Fibroblast of lung (primary cell): ENCODE measurements around the gene GALC. TPM values are rescaled to one million over a fixed set of nuclear protein-coding genes. Genes with fewer than 3 reads are reported as not detected.

Experiments used
- DNase-seq, 2 donors: peaks; one replicate each; pipeline versions ENCODE4 v3.0.0 to v3.0.0-alpha.2; 2010; ENCODE audit warnings: low read depth in 2 of 2
- H2AFZ ChIP-seq: 2 replicates; pipeline ENCODE4 v1.5.1; 2012; ENCODE audit warnings: low read length, control low read depth, inconsistent platforms
- H3K27ac ChIP-seq: 2 replicates; pipeline ENCODE4 v1.5.1; 2011; ENCODE audit warnings: low read length, control low read depth; ENCODE audit not compliant: insufficient read depth
- H3K27me3 ChIP-seq: 2 replicates; pipeline ENCODE4 v1.5.1; 2011; ENCODE audit warnings: mild to moderate bottlenecking, low read length; ENCODE audit not compliant: control insufficient read depth, insufficient read depth
- H3K36me3 ChIP-seq: 2 replicates; pipeline ENCODE4 v1.5.1; 2011; ENCODE audit warnings: low read length; ENCODE audit not compliant: control insufficient read depth, insufficient read depth
- H3K4me1 ChIP-seq: 2 replicates; pipeline ENCODE4 v1.5.1; 2011; ENCODE audit warnings: low read length; ENCODE audit not compliant: control insufficient read depth, insufficient read depth; ENCODE audit errors: extremely low read depth
- H3K4me2 ChIP-seq: 2 replicates; pipeline ENCODE4 v1.5.1; 2011; ENCODE audit warnings: low read length, control low read depth; ENCODE audit not compliant: insufficient read depth; ENCODE audit errors: extremely low read depth
- H3K4me3 ChIP-seq, 4 experiments: fragments of 200-600 bp in 1 of 4; sonication (generic) in 1 of 4; replicated peaks in 1 of 4; 2 replicates each; pipeline ENCODE4 v1.5.1; 2011 to 2016; ENCODE audit warnings: low read length in 4 of 4, low read depth in 3 of 4, mild to moderate bottlenecking in 3 of 4, control low read depth in 2 of 4, inconsistent platforms in 1 of 4, mixed read lengths in 1 of 4; ENCODE audit not compliant: insufficient read depth in 1 of 4; ENCODE audit errors: control extremely low read depth in 1 of 4
- H3K79me2 ChIP-seq: 2 replicates; pipeline ENCODE4 v1.5.1; 2012; ENCODE audit warnings: mild to moderate bottlenecking, low read length, inconsistent platforms; ENCODE audit not compliant: control insufficient read depth, insufficient read depth
- H3K9ac ChIP-seq: 2 replicates; pipeline ENCODE4 v1.5.1; 2011; ENCODE audit warnings: mild to moderate bottlenecking, low read length, control low read depth; ENCODE audit not compliant: insufficient read depth
- H3K9me3 ChIP-seq: 2 replicates; pipeline ENCODE4 v1.5.1; 2012; ENCODE audit warnings: low read depth, low read length; ENCODE audit not compliant: control insufficient read depth, insufficient read depth
- H4K20me1 ChIP-seq: 2 replicates; pipeline ENCODE4 v1.5.1; 2011; ENCODE audit warnings: low read length; ENCODE audit not compliant: control insufficient read depth, insufficient read depth; ENCODE audit errors: extremely low read depth
- EZH2 ChIP-seq: IDR thresholded peaks from 2 replicates; pipeline ENCODE4 v1.5.1; 2012; ENCODE audit warnings: low read length, control low read depth, mild to moderate bottlenecking; ENCODE audit errors: missing control alignments
- polyA plus RNA-seq, 2 donors: library from polyadenylated mRNA; depleted of rRNA in 1 of 2; stranded (reverse) in 1 of 2; unstranded in 1 of 2; fragments of >200 nt; gene quantifications; 2 replicates each; pipeline ENCODE4 v1.2.1, GENCODE V29; 2011 to 2012; ENCODE audit warnings: missing spikeins in 1 of 2
- total RNA-seq: library from RNA; depleted of rRNA; stranded (reverse); fragments of >200 nt; gene quantifications from 2 replicates; pipeline ENCODE4 v1.2.1, GENCODE V29; 2014
- TF ChIP-seq, protein P1 (sequence below), 2 donors: IDR thresholded peaks in 1 of 2; conservative IDR thresholded peaks in 1 of 2; 1 replicate in 1 of 2; 2 replicates in 1 of 2; pipeline ENCODE4 v1.5.1; 2011 to 2012; ENCODE audit warnings: low read length in 2 of 2, control low read depth in 1 of 2, inconsistent platforms in 1 of 2, low read depth in 1 of 2, mild to moderate bottlenecking in 1 of 2

The GALC gene
- total and polyA plus RNA-seq, 2 donors (not counting 1 experiment from before 2014, with no cell fraction given) = 13.3 to 22.8 TPM

DNA sequence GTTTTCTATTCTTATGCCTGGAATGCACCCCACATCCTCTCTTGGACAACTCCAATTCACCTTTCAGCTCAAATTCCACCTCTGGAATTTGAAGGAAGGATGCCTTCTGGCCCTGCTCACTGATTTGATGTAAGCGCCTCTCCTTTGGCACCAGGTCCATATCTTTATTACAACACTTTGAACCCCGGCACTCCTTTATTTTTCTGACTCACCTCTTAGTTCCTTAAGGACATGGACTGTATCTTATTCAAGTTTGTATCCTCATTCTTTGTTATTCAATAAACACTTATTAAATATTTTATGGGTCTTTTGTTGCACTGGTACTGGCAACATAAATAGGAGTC is 3.1 kb downstream of the GALC start:
- peaks cover 4% of the 10 kb centered on the region for H3K4me1 ChIP-seq
- TF ChIP-seq, protein P1, sequence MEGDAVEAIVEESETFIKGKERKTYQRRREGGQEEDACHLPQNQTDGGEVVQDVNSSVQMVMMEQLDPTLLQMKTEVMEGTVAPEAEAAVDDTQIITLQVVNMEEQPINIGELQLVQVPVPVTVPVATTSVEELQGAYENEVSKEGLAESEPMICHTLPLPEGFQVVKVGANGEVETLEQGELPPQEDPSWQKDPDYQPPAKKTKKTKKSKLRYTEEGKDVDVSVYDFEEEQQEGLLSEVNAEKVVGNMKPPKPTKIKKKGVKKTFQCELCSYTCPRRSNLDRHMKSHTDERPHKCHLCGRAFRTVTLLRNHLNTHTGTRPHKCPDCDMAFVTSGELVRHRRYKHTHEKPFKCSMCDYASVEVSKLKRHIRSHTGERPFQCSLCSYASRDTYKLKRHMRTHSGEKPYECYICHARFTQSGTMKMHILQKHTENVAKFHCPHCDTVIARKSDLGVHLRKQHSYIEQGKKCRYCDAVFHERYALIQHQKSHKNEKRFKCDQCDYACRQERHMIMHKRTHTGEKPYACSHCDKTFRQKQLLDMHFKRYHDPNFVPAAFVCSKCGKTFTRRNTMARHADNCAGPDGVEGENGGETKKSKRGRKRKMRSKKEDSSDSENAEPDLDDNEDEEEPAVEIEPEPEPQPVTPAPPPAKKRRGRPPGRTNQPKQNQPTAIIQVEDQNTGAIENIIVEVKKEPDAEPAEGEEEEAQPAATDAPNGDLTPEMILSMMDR (conservative IDR thresholded peaks at IDR 0.05 in 1 of 2, IDR thresholded peaks at IDR 0.05 in 1 of 2; ENCODE audit: low read depth in 1 of 2, low read length in 2 of 2) = no peak
- no peak for TF ChIP-seq EZH2
- no peaks in the 10 kb centered on the region for H4K20me1 ChIP-seq
- no peak overlapping the region for H3K9ac ChIP-seq
- no peak overlapping the region for H2AFZ ChIP-seq
- H3K4me3 ChIP-seq = no peak overlapping the region
- no peak overlapping the region for H3K27ac ChIP-seq
- no peaks in the 10 kb centered on the region for H3K9me3 ChIP-seq
- DNase-seq = no peak
- no peaks in the 10 kb centered on the region for H3K36me3 ChIP-seq
- H3K4me2 ChIP-seq = no peak overlapping the region
- no peaks in the 10 kb centered on the region for H3K79me2 ChIP-seq
- no peaks in the 10 kb centered on the region for H3K27me3 ChIP-seq

DNA sequence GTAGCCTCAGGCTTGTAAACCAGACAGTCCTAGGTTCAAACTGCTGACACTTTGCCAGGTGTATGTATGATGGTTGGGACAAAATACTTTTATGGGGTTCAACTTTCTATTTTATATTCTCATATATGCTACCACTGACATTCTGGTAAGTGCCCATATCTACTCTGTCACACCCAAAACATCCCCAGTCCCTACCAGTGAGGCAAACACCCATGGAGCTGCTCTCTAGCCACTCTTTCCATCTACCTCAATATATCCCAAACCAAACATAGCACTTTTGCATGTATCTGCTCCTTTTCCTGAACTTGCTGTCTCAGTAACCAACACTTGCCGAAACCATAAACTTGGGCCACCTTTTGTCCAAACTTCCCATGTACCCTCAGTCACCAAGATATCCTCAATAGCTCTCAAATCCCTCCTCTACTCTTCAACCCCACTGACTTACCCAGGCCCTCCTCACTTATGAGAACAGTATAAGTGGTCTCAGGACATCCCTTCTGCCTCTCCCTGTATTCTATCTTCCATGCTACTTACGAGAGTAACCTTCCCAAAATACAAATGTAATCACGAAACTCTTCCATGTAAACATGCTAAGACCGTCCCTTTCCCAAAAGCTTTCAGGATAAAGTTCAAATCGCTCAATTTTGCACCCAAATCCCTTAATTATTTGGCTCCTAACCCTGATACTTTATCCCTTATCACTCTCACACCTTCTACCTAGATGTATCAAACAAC is 3.6 kb downstream of the GALC start:
- TF ChIP-seq, protein P1 (conservative IDR thresholded peaks at IDR 0.05 in 1 of 2, IDR thresholded peaks at IDR 0.05 in 1 of 2; ENCODE audit: low read depth in 1 of 2, low read length in 2 of 2) = no peak
- Histone ChIP-seq H4K20me1 (no peaks in the 10 kb centered on the region), H3K36me3 (no peaks in the 10 kb centered on the region), H3K4me1 (peaks cover 4% of the 10 kb centered on the region), H3K9ac (no peak overlapping the region), H3K4me2 (no peak overlapping the region), H3K79me2 (no peaks in the 10 kb centered on the region), H3K27ac (no peak overlapping the region), H3K27me3 (no peaks in the 10 kb centered on the region), H3K4me3 (no peak overlapping the region), H3K9me3 (no peaks in the 10 kb centered on the region), H2AFZ (no peak overlapping the region)
- DNase-seq = no peak

DNA sequence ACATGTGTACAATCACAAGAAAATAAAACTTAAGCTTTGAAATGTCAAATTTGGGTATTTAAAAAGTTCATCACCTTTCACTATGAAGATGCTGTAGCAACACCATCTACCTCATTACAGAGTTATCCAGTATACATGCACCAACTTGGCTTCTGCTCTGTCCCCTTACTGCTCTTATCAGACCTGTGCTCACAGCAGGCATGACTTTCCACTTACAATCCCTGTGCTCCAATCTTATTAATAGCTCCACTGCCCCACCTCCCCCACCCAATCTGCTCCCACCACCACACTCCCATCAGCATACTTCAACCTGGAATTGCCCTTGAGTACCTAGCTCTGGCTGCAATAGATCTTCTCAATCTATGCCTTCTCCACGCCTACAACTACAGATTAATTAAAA is 13.3 kb downstream of the GALC start:
- Histone ChIP-seq H3K4me3 (no peak overlapping the region), H3K4me2 (no peak overlapping the region), H3K9ac (no peak overlapping the region), H2AFZ (no peak overlapping the region), H3K27ac (no peak overlapping the region), H3K79me2 (no peaks in the 10 kb centered on the region), H3K4me1 (no peaks in the 10 kb centered on the region), H4K20me1 (no peaks in the 10 kb centered on the region), H3K27me3 (no peaks in the 10 kb centered on the region), H3K9me3 (no peaks in the 10 kb centered on the region), H3K36me3 (no peaks in the 10 kb centered on the region)
- no peak for DNase-seq
- TF ChIP-seq, protein P1 (conservative IDR thresholded peaks at IDR 0.05 in 1 of 2, IDR thresholded peaks at IDR 0.05 in 1 of 2; ENCODE audit: low read depth in 1 of 2, low read length in 2 of 2) = no peak
- no peak for TF ChIP-seq EZH2
